PFSK-1 (cell line): ENCODE data around the gene QRFP.

ENCODE experiments used
- FOXP2 ChIP-seq: optimal IDR thresholded peaks from 2 replicates; pipeline ENCODE3; 2011; ENCODE audit warnings: borderline replicate concordance, control low read depth, inconsistent platforms; ENCODE audit not compliant: insufficient read depth; ENCODE audit errors: extremely low read length, extremely low read depth
- POLR2AphosphoS5 ChIP-seq: IDR thresholded peaks from 2 replicates; pipeline ENCODE4 v1.6.1; 2012; ENCODE audit warnings: low read depth, mild to moderate bottlenecking, control low read depth, low read length, moderate library complexity
- SIN3A ChIP-seq: IDR thresholded peaks from 2 replicates; pipeline ENCODE4 v1.6.1; 2012; ENCODE audit warnings: mild to moderate bottlenecking, low read length, moderate library complexity, borderline replicate concordance; ENCODE audit not compliant: insufficient read depth
- TAF1 ChIP-seq: IDR thresholded peaks from 2 replicates; pipeline ENCODE4 v1.6.1; 2012; ENCODE audit warnings: low read length, control low read depth, borderline replicate concordance; ENCODE audit not compliant: insufficient read depth
- TF ChIP-seq, protein P1 (sequence below), 2 experiments: IDR thresholded peaks; 2 replicates each; pipeline versions ENCODE4 v1.6.1 to v1.8.0; 2011 to 2012; ENCODE audit warnings: low read depth in 2 of 2, low read length in 2 of 2, control low read depth in 1 of 2, inconsistent platforms in 1 of 2, mild to moderate bottlenecking in 1 of 2, moderate library complexity in 1 of 2; ENCODE audit not compliant: insufficient read depth in 1 of 2

QRFP gene

GRCh38 chr9:130866474-130866965 is 30.1 kb downstream of the QRFP start:
- no peak for TF ChIP-seq SIN3A

DNA sequence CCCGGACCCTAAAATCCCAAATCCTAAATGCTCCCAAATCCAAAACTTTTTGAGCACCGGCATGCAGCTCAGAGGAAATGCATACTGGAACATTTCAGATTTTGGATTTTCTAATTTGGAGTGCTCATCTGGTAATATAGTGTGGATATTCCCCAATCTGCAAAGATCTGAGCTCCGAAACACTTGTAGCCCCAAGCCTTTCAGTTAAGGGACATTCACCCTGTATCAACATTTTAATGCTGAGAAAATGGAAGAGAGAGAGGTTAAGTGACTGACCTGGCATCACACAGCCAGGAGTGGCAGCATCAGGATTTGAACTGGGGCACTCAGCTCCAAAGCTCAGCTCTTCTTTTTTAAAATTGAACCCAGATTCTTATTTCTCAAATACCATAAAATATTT is 30.7 kb downstream of the QRFP start:
- TF ChIP-seq TAF1: no peak
- no peak for TF ChIP-seq SIN3A
- TF ChIP-seq FOXP2: no peak
- TF ChIP-seq, protein P1, sequence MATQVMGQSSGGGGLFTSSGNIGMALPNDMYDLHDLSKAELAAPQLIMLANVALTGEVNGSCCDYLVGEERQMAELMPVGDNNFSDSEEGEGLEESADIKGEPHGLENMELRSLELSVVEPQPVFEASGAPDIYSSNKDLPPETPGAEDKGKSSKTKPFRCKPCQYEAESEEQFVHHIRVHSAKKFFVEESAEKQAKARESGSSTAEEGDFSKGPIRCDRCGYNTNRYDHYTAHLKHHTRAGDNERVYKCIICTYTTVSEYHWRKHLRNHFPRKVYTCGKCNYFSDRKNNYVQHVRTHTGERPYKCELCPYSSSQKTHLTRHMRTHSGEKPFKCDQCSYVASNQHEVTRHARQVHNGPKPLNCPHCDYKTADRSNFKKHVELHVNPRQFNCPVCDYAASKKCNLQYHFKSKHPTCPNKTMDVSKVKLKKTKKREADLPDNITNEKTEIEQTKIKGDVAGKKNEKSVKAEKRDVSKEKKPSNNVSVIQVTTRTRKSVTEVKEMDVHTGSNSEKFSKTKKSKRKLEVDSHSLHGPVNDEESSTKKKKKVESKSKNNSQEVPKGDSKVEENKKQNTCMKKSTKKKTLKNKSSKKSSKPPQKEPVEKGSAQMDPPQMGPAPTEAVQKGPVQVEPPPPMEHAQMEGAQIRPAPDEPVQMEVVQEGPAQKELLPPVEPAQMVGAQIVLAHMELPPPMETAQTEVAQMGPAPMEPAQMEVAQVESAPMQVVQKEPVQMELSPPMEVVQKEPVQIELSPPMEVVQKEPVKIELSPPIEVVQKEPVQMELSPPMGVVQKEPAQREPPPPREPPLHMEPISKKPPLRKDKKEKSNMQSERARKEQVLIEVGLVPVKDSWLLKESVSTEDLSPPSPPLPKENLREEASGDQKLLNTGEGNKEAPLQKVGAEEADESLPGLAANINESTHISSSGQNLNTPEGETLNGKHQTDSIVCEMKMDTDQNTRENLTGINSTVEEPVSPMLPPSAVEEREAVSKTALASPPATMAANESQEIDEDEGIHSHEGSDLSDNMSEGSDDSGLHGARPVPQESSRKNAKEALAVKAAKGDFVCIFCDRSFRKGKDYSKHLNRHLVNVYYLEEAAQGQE (IDR thresholded peaks at IDR 0.05; ENCODE audit: insufficient read depth in 1 of 2, low read depth in 2 of 2, low read length in 2 of 2): no peak
- no peak for TF ChIP-seq POLR2AphosphoS5

GRCh38 chr9:130864541-130864940 is 32.1 kb downstream of the QRFP start:
- no peak for TF ChIP-seq TAF1
- TF ChIP-seq, protein P1 (IDR thresholded peaks at IDR 0.05; ENCODE audit: insufficient read depth in 1 of 2, low read depth in 2 of 2, low read length in 2 of 2): no peak
- no peak for TF ChIP-seq POLR2AphosphoS5
- TF ChIP-seq FOXP2: no peak
- TF ChIP-seq SIN3A: no peak

DNA sequence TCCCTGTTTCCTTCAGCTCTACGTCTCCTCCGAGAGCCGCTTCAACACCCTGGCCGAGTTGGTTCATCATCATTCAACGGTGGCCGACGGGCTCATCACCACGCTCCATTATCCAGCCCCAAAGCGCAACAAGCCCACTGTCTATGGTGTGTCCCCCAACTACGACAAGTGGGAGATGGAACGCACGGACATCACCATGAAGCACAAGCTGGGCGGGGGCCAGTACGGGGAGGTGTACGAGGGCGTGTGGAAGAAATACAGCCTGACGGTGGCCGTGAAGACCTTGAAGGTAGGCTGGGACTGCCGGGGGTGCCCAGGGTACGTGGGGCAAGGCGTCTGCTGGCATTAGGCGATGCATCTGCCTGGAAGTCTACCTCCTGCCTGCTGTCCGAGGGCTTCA is 33.9 kb downstream of the QRFP start:
- TF ChIP-seq SIN3A (no peak), TAF1 (no peak), FOXP2 (no peak), POLR2AphosphoS5 (no peak)
- TF ChIP-seq, protein P1 (IDR thresholded peaks at IDR 0.05; ENCODE audit: insufficient read depth in 1 of 2, low read depth in 2 of 2, low read length in 2 of 2): no peak

GRCh38 chr9:130862217-130862616 is 34.4 kb downstream of the QRFP start:
- TF ChIP-seq TAF1 (no peak), SIN3A (no peak), POLR2AphosphoS5 (no peak), FOXP2 (no peak)
- TF ChIP-seq, protein P1 (IDR thresholded peaks at IDR 0.05; ENCODE audit: insufficient read depth in 1 of 2, low read depth in 2 of 2, low read length in 2 of 2): no peak
